Inferior parietal cortex (tissue), 1 donor: ENCODE measurements around the gene PIP4K2C.
A peak's percentile ranks its signal among the peaks of the same experiment; 100 is the strongest.

Experiments
- DNase-seq: peaks from one replicate; pipeline ENCODE4 v3.0.0-alpha.2; 2016; ENCODE audit errors: extremely low spot score

The PIP4K2C gene

GRCh38 chr12:57590864-57591781 is at the start of gene PIP4K2C:
Gene PIP4K2C, plus strand, starts transcription at chr12:57591192. Its CDS starts 98 bp downstream, at chr12:57591290.
- peak; percentile 76 for DNase-seq

GRCh38 chr12:57541717-57542116 is 49.3 kb upstream of the PIP4K2C start:
- DNase-seq: no peak

GRCh38 chr12:57543581-57543980 is 47.4 kb upstream of the PIP4K2C start:
- DNase-seq: peak; percentile 31

DNA sequence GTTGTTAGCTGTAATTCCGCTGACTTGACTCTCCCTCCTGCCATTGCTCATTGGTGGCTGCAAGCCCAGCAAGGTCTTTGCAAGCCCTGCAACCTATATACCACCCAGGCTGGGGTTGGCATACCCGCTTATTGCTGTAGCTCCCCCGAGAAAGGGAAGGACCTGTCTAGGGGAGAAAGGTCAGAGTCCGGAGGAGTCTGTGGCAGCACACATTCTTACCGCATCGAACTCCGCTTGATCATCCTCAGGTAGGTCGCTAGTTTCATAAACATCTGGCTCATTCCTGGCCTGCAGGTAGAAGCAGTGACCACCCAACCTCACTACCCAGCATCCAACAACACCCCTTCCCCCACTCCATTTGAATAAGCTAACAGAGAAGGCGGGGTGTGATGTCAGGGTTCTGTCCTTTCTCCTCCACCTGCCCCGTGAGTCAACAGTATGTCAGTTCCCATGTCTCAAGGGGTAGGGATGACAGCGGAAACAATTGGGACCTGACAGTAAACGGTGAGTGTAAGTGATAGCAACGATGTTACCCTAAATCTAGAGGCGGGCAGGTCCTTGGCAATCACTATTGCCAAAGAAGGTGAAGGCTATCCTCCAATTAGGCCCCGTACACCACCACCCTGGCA is 45.1 kb upstream of the PIP4K2C start:
- DNase-seq: no peak

DNA sequence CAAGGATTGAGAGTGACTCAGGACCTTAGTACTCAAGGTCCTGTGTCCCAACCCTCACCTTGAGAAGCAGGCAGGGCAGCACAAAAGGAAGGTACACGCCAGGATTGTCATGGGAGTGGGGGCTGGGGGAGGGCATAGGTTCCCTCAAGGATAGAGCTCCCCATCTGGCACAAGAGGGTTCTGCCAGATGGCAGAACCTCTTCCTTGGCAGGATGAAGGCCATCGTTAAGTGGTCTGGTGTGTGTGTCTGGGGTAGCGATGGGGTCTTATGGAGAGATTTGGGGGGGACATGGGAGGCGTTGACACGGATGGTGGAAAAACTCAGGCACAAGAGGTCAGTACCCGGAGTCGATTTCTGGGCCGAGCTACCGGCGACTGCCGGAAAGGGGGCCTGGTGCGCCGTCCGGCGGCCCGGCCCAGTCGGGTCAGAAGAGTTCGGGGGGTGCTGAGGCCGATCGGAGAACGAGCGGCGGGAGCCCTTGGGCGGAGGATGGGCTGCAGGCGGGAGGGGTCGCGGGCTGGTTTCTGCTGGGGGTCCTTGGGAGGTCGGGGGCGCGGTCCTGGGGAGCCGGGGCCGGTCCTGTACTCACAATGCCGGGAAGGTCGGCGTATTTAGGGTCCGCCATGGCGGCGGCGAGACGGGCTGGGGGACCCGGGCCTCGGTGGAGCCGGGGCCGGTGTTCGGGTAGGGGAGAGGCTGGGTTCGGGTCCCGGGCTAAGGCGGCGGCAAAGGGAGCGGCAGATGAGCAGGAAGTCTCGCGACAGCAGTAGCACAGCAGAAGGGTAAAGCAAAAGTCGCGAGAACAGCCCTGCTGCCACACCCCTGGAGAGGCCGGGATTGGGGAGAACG is 44.3 kb upstream of the PIP4K2C start, which contains the start of gene DCTN2:
Gene DCTN2, minus strand, starts transcription at position 755 of the 850 bp plus-strand sequence. Its CDS starts 129 bp downstream, at position 626.
- no peak for DNase-seq

- DNase-seq: peak; percentile 97
These were observed 43.5 kb upstream of the PIP4K2C start for GRCh38 chr12:57547288-57548012.

- no peak for DNase-seq
These were observed 43.0 kb upstream of the PIP4K2C start for GRCh38 chr12:57548013-57548315.

DNA sequence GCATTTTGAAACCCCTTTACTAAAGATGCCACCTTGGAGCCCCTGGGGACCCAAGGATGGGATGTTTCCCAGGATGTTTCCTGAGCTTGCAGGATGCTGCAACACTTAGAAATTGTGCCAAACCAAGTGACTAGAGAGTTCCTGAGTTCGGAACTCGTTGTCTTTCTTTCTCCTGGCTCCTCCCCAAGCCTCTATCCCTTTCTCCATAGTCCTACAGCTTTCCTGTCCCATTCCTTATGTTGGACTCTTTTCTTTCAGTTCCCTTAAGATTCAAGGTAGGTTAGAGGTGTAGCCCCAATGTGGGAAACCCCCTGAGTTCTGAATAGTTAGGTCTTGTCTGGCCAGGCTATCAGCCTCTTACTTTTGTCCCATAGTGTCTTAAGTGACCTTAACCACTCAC is 42.5 kb upstream of the PIP4K2C start:
- DNase-seq: no peak

GRCh38 chr12:57549203-57549908 is 41.6 kb upstream of the PIP4K2C start:
- DNase-seq: no peak

- DNase-seq: peak; percentile 64
These were observed 40.9 kb upstream of the PIP4K2C start, which contains the start of gene KIF5A for GRCh38 chr12:57549909-57550640. Gene KIF5A, plus strand, starts transcription at chr12:57550044. Its CDS starts 228 bp downstream, at chr12:57550272.

- no peak for DNase-seq
These were observed 40.1 kb upstream of the PIP4K2C start for GRCh38 chr12:57550641-57551549.

DNA sequence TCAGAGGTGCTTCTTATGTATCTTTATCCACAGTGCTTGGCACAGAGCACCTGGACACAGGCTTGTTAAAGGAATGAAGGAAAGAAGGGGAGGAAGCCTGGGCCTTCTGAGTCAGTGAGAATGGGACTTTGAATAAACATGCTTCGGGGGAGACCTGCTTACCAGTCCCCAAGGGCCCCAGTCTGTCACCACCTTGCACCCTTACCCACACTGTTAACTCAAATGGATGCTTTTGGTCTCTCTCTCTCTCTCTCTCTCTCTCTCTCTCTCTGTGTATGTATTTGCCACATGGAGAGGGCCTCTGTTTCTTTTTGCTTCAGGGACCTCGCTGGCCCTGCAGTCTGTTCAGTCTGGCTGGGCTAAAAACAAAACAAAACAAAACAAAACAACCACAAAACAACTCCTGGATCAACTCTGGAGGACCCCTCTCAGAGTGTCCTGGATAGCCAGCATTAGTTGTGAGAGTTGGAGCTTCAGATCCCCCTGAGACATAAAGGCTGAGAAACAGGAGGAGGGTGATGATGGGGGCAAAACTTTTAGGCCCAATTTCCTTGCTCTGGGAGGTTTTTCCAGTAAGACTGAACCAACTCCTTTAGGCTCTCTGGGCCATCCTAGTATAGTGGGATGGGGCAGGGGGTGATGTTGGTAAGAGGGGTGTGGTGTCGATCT is 39.2 kb upstream of the PIP4K2C start:
- no peak for DNase-seq

DNA sequence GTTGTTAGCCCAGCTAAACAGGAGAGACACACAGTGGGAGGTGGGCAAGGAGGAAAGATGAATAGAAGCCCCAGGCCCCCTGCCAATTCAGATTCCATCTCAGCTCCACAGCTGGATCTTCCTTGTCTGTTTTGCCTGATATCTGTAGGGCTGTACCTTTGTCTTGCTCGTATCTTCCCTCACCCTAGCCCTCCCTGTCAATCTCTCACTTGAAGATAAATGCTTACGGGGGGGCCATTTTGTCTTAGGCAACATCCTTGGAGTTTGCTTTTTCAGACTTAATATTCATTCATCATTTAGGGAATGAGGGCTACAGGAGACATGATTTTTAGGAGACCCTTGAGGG is 38.7 kb upstream of the PIP4K2C start:
- DNase-seq: no peak

GRCh38 chr12:57552835-57553313 is 38.1 kb upstream of the PIP4K2C start:
- no peak for DNase-seq

- DNase-seq: no peak
These were observed 37.4 kb upstream of the PIP4K2C start for GRCh38 chr12:57553343-57554202.

DNA sequence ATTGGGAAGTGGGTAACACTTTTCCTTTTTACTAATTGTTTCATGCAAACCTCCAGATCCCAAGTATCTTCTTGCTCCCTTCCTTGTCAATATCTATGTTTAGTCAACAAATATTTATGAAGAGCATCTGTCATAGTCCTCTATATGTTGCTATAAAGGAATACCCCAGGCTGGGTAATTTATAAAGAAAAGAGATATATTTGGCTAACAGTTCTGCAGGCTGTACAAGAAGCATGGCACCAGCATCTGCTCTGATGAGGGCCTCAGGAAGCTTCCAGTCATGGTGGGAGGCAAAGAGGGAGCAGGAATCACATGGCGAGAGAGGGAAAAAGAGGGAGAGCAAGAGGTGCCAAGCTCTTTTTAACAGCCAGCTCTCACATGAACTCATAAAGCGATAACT is 36.5 kb upstream of the PIP4K2C start:
- no peak for DNase-seq

DNA sequence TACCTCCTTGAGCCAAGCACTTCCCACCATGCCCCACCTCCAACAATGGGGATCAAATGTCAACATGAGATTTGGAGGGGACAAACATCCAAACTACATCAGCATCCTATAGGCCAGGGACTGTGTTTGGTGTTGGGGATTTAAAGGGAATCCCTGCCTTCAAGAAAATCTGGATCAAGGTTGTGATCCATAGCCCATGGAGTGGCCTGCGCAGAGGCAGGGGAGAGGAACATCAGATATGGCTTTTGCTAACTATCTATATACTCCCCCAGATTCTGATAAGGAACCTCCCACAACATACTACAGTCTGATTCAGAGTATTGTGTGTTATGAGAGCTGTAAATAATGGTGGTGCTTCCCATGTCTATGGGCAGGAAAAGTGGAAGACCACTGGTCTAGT is 36.1 kb upstream of the PIP4K2C start:
- no peak for DNase-seq
